Transverse colon (tissue), 4 donors: ENCODE results near the gene NFE2L3. TPM values are rescaled to one million over a fixed set of nuclear protein-coding genes. Genes with fewer than 3 reads are reported as not detected.
"Not testable (repeated sequence)": the region's sequence is repeated elsewhere in the genome, so short reads cannot be mapped to it uniquely, and the experiment has no call there.

ENCODE experiments used
- DNase-seq: peaks from one replicate; pipeline ENCODE4 v3.0.0-alpha.2; 2019
- H3K27ac ChIP-seq, 4 donors: fragments of 200-600 bp; sonication (generic); 2 replicates each; pipeline ENCODE4 v1.5.1; 2016 to 2018; ENCODE audit warnings: inconsistent platforms in 4 of 4
- H3K27me3 ChIP-seq: fragments of 200-600 bp; sonication (generic); 2 replicates; pipeline ENCODE4 v1.5.1; 2017; ENCODE audit warnings: inconsistent platforms
- H3K36me3 ChIP-seq, 4 donors: fragments of 200-600 bp; sonication (generic); 2 replicates each; pipeline ENCODE4 v1.5.1; 2017 to 2019; ENCODE audit warnings: inconsistent platforms in 4 of 4
- H3K4me1 ChIP-seq, 4 donors: fragments of 200-600 bp; sonication (generic); 2 replicates each; pipeline ENCODE4 v1.5.1; 2017 to 2020; ENCODE audit warnings: inconsistent platforms in 4 of 4
- H3K4me3 ChIP-seq, 4 donors: fragments of 200-600 bp; sonication (generic); 1 replicate in 1 of 4; 2 replicates in 3 of 4; pipeline versions ENCODE4 v1.5.1 to v1.6.1; 2017 to 2019; ENCODE audit warnings: inconsistent platforms in 4 of 4
- H3K9me3 ChIP-seq, 2 donors: fragments of 200-600 bp; sonication (generic); 2 replicates each; pipeline ENCODE4 v1.5.1; 2017 to 2019; ENCODE audit warnings: inconsistent platforms in 2 of 2
- CTCF ChIP-seq, 5 experiments: fragments of 200-600 bp in 3 of 5; fragments of 450-650 bp in 2 of 5; sonication (generic) in 3 of 5; IDR thresholded peaks; 1 replicate in 2 of 5; 2 replicates in 3 of 5; pipeline ENCODE4 v1.5.1; 2016 to 2017; ENCODE audit warnings: antibody characterized with exemption in 5 of 5, inconsistent platforms in 3 of 5, mild to moderate bottlenecking in 2 of 5, moderate library complexity in 1 of 5
- EP300 ChIP-seq: sonication (generic); formaldehyde crosslinking; IDR thresholded peaks from one replicate; pipeline ENCODE4 v1.6.1; 2017; ENCODE audit warnings: antibody characterized with exemption, low read depth
- POLR2A ChIP-seq: fragments of 450-650 bp; IDR thresholded peaks from one replicate; pipeline ENCODE4 v1.6.1; 2016; ENCODE audit warnings: antibody characterized with exemption, mild to moderate bottlenecking, moderate library complexity
- POLR2AphosphoS5 ChIP-seq, 3 donors: sonication (generic); formaldehyde crosslinking; IDR thresholded peaks; one replicate each; pipeline ENCODE4 v1.6.1; 2016; ENCODE audit warnings: antibody characterized with exemption in 3 of 3
- WGBS, 2 donors: methylation state at CpG; one replicate each; pipeline ENCODE4 v1.1.5; 2018; ENCODE audit warnings: low coverage in 1 of 2; 5-methylcytosine and 5-hydroxymethylcytosine counted together
- in situ Hi-C, 4 donors: fragments of 200-750 bp; cut with MboI; loops; one replicate each; pipeline versions ENCODE4 v1.15.0 to v1.15.1; 2017; ENCODE audit warnings: low sequenced_read_pairs in 3 of 4, low pct_ligation_motif_present in 1 of 4, low pct_unique_long_range_greater_than_20kb in 1 of 4
- intact Hi-C: fragments of 100-400 bp; cut with DNase I; formaldehyde crosslinking; loops from one replicate; pipeline ENCODE4 v1.15.1; 2023; ENCODE audit warnings: low total_unique reads
- total RNA-seq, 4 donors: library from RNA; depleted of rRNA; stranded (reverse); fragments of >200 nt; gene quantifications; one replicate each; pipeline ENCODE4 v1.1.0, GENCODE V29; 2016

Gene NFE2L3
- total RNA-seq, 4 donors from 2014 or later, result 1.4 to 11.4 (median 6.6) TPM

GRCh38 chr7:26193432-26194207, 41.6 kb downstream of the NFE2L3 start:
- intact Hi-C loops, result no loop called here
- Histone ChIP-seq H3K4me3 (no peak overlapping the region), H3K4me1 (peaks cover 42 to 70% (median 54%) of the 10 kb centered on the region in 4 donors), H3K27ac (peak overlapping the region in 1 of 4 donors; percentile 27), H3K9me3 (no peaks in the 10 kb centered on the region), H3K36me3 (peaks cover 0 to 88% (median 39%) of the 10 kb centered on the region in 4 donors), H3K27me3 (no peaks in the 10 kb centered on the region)
- TF ChIP-seq EP300, result no peak
- no peak for TF ChIP-seq CTCF (IDR thresholded peaks at IDR 0.05)
- no peak for TF ChIP-seq POLR2AphosphoS5 (IDR thresholded peaks at IDR 0.05)
- TF ChIP-seq POLR2A, result peak; percentile 8
- 33 to 62% methylated on average over 3 to 8 of the region's 8 CpGs for WGBS, 2 donors
- no peak for DNase-seq
- in situ Hi-C loops, result loop anchor here in 2 of 4 donors (10.0 to 25.0 kb wide), 2 partner anchors 99 to 969 kb away; partner anchors contain the start of genes HOXA10 (in 2 of the 2), HOXA3 (in 2 of the 2), HOXA7 (in 2 of the 2) and HOXA9 (in 2 of the 2)

- Histone ChIP-seq H3K4me1 (peaks cover 42 to 70% (median 54%) of the 10 kb centered on the region in 4 donors), H3K36me3 (peaks cover 0 to 77% (median 37%) of the 10 kb centered on the region in 4 donors), H3K27ac (peak overlapping the region in 2 of 4 donors; percentile 2 to 27)
- WGBS, 2 donors, result 46% methylated on average over 11 of the region's 11 CpGs; no CpG with 5 or more reads in 1 of the 2 donors
- H3K9me3 ChIP-seq, DNase-seq, H3K4me3 ChIP-seq, intact Hi-C loops, H3K27me3 ChIP-seq: not testable (repeated sequence)
- in situ Hi-C loops, result loop anchor here in 2 of 4 donors (10.0 to 25.0 kb wide), 2 partner anchors 100 to 968 kb away; partner anchors contain the start of genes HOXA10 (in 2 of the 2), HOXA3 (in 2 of the 2), HOXA7 (in 2 of the 2) and HOXA9 (in 2 of the 2)
These were observed 42.8 kb downstream of the NFE2L3 start for GRCh38 chr7:26194764-26195163.

GRCh38 chr7:26195182-26195581, 43.2 kb downstream of the NFE2L3 start:
- Histone ChIP-seq H3K9me3 (no peaks in the 10 kb centered on the region), H3K4me1 (peaks cover 42 to 70% (median 54%) of the 10 kb centered on the region in 4 donors), H3K27me3 (no peaks in the 10 kb centered on the region), H3K4me3 (peak overlapping the region in 1 of 4 donors; percentile 10), H3K27ac (peak overlapping the region in 1 of 4 donors; percentile 2), H3K36me3 (peaks cover 0 to 73% (median 34%) of the 10 kb centered on the region in 4 donors)
- WGBS, 2 donors, result 69 to 70% methylated on average over 5 of the region's 5 CpGs
- in situ Hi-C loops (loop anchor here in 2 of 4 donors (10.0 to 25.0 kb wide), 2 partner anchors 100 to 967 kb away; partner anchors contain the start of genes HOXA10 (in 2 of the 2), HOXA3 (in 2 of the 2), HOXA7 (in 2 of the 2) and HOXA9 (in 2 of the 2)), intact Hi-C loops (no loop called here)
- TF ChIP-seq CTCF (IDR thresholded peaks at IDR 0.05) (no peak), POLR2AphosphoS5 (IDR thresholded peaks at IDR 0.05) (peak in 1 of 3 donors; percentile 7), EP300 (no peak), POLR2A (no peak)
- no peak for DNase-seq

GRCh38 chr7:26195867-26196657, 44.1 kb downstream of the NFE2L3 start:
- in situ Hi-C loops, result loop anchor here in 2 of 4 donors (10.0 to 25.0 kb wide), 2 partner anchors 101 to 966 kb away; partner anchors contain the start of genes HOXA10 (in 2 of the 2), HOXA3 (in 2 of the 2), HOXA7 (in 2 of the 2) and HOXA9 (in 2 of the 2)
- no peak for DNase-seq
- no peak for TF ChIP-seq EP300
- TF ChIP-seq POLR2AphosphoS5 (IDR thresholded peaks at IDR 0.05), result no peak
- no peak for TF ChIP-seq POLR2A
- TF ChIP-seq CTCF (IDR thresholded peaks at IDR 0.05), result no peak
- H3K4me3 ChIP-seq, result peak overlapping the region in 1 of 4 donors; percentile 80
- no peaks in the 10 kb centered on the region for H3K27me3 ChIP-seq
- intact Hi-C loops, result no loop called here
- H3K4me1 ChIP-seq, result peaks cover 42 to 69% (median 54%) of the 10 kb centered on the region in 4 donors
- H3K9me3 ChIP-seq, result no peaks in the 10 kb centered on the region
- H3K27ac ChIP-seq, result peak overlapping the region in 2 of 4 donors; percentile 97 to 99
- H3K36me3 ChIP-seq, result peaks cover 0 to 64% (median 30%) of the 10 kb centered on the region in 4 donors
- 47 to 51% methylated on average over 10 of the region's 10 CpGs for WGBS, 2 donors
